HG02840 (cell line): ENCODE measurements around the gene ZBTB20.

ENCODE experiments used
- ATAC-seq: cut with Tn5 transposase; IDR thresholded peaks from one replicate; pipeline ENCODE4 v1.9.1; 2021; ENCODE audit warnings: mild to moderate bottlenecking, moderate library complexity, moderate number of reproducible peaks; ENCODE audit not compliant: unreplicated experiment, low FRiP score

The ZBTB20 gene

GRCh38 chr3:115040246-115040645 lies 106.8 kb downstream of the ZBTB20 start:
- ATAC-seq: no peak

- ATAC-seq: no peak
Measured at GRCh38 chr3:115038817-115039216, 108.3 kb downstream of the ZBTB20 start.

GRCh38 chr3:115022835-115023398 lies 124.2 kb downstream of the ZBTB20 start:
- ATAC-seq: no peak

- ATAC-seq: no peak
Measured at GRCh38 chr3:115022199-115022598, 124.9 kb downstream of the ZBTB20 start.

- ATAC-seq: no peak
Measured at GRCh38 chr3:115021061-115021460, 126.0 kb downstream of the ZBTB20 start.

- no peak for ATAC-seq
Measured at GRCh38 chr3:115019900-115020299, 127.2 kb downstream of the ZBTB20 start.

- ATAC-seq: no peak
Measured at GRCh38 chr3:115018694-115019093, 128.4 kb downstream of the ZBTB20 start.

GRCh38 chr3:115007966-115008365 lies 139.1 kb downstream of the ZBTB20 start:
- ATAC-seq: no peak

- no peak for ATAC-seq
Measured at GRCh38 chr3:115004201-115005140, 142.6 kb downstream of the ZBTB20 start.

- ATAC-seq: no peak
Measured at GRCh38 chr3:114998971-114999579, 148.0 kb downstream of the ZBTB20 start.

GRCh38 chr3:114994554-114995341 lies 152.3 kb downstream of the ZBTB20 start:
- no peak for ATAC-seq

GRCh38 chr3:114985776-114986175 lies 161.3 kb downstream of the ZBTB20 start:
- no peak for ATAC-seq

- ATAC-seq: no peak
Measured at GRCh38 chr3:114983248-114983647, 163.8 kb downstream of the ZBTB20 start.

GRCh38 chr3:114974387-114974786 lies 172.7 kb downstream of the ZBTB20 start:
- peak; percentile 96 for ATAC-seq

- no peak for ATAC-seq
Measured at GRCh38 chr3:114973536-114973935, 173.6 kb downstream of the ZBTB20 start.

- no peak for ATAC-seq
Measured at GRCh38 chr3:114967168-114967567, 179.9 kb downstream of the ZBTB20 start.

- ATAC-seq: no peak
Measured at GRCh38 chr3:114962189-114962588, 184.9 kb downstream of the ZBTB20 start.

- ATAC-seq: no peak
Measured at GRCh38 chr3:114958930-114959329, 188.2 kb downstream of the ZBTB20 start.

- no peak for ATAC-seq
Measured at GRCh38 chr3:114953800-114954199, 193.3 kb downstream of the ZBTB20 start.

- no peak for ATAC-seq
Measured at GRCh38 chr3:114953215-114953799, 193.8 kb downstream of the ZBTB20 start.
